H1 (cell line): ENCODE results near the gene CHTF18. TPM values are rescaled to one million over a fixed set of nuclear protein-coding genes. Genes with fewer than 3 reads are reported as not detected.

Experiments
- CTCF ChIA-PET: fragments of 300-600 bp; sonication (Branson Sonifier 250); formaldehyde crosslinking; loops from one replicate; lab custom pipeline; 2021; ENCODE audit not compliant: partially characterized antibody; lab: Charles Lee
- POLR2A ChIA-PET: fragments of 300-600 bp; sonication (Branson Sonifier 250); formaldehyde crosslinking; loops from one replicate; lab custom pipeline; 2021; ENCODE audit warnings: inconsistent platforms; ENCODE audit not compliant: partially characterized antibody; lab: Charles Lee
- DNase-seq, 2 experiments: peaks; one replicate each; pipeline versions ENCODE4 v3.0.0 to v3.0.0-alpha.2; 2010 to 2022; ENCODE audit warnings: low spot score in 2 of 2, low read depth in 1 of 2, mixed read lengths in 1 of 2
- FAIRE-seq: peaks from 2 replicates; lab custom pipeline; 2011; peaks lifted over from hg19 to GRCh38; lab: Jason Lieb, UNC
- H2AFZ ChIP-seq: 2 replicates; pipeline ENCODE4 v1.8.1; 2012; ENCODE audit warnings: low read length, inconsistent platforms
- H2AK5ac ChIP-seq: 2 replicates; pipeline ENCODE4 v1.6.1; 2013; ENCODE audit warnings: low read depth, low read length
- H2BK120ac ChIP-seq: replicated peaks from 2 replicates; pipeline ENCODE3; 2013; ENCODE audit warnings: low read depth, low read length, inconsistent platforms
- H2BK12ac ChIP-seq: 2 replicates; pipeline ENCODE4 v1.6.1; 2013; ENCODE audit warnings: low read depth, low read length
- H2BK15ac ChIP-seq: 2 replicates; pipeline ENCODE4 v1.6.1; 2013; ENCODE audit warnings: low read length
- H2BK20ac ChIP-seq: 2 replicates; pipeline ENCODE4 v1.6.1; 2013; ENCODE audit warnings: low read length
- H2BK5ac ChIP-seq: 2 replicates; pipeline ENCODE4 v1.6.1; 2013; ENCODE audit warnings: low read depth, low read length
- H3K14ac ChIP-seq: 2 replicates; pipeline ENCODE4 v1.6.1; 2013; ENCODE audit warnings: inconsistent platforms; ENCODE audit not compliant: insufficient read length
- H3K18ac ChIP-seq: 2 replicates; pipeline ENCODE4 v1.6.1; 2013; ENCODE audit warnings: low read length; ENCODE audit errors: extremely low read depth
- H3K23ac ChIP-seq: 2 replicates; pipeline ENCODE4 v1.6.1; 2013; ENCODE audit warnings: inconsistent platforms; ENCODE audit not compliant: insufficient read length
- H3K23me2 ChIP-seq: 2 replicates; pipeline ENCODE4 v1.6.1; 2013; ENCODE audit warnings: low read depth, low read length
- H3K27ac ChIP-seq: 2 replicates; pipeline ENCODE4 v1.6.1; 2011; ENCODE audit warnings: low read depth, low read length, inconsistent platforms
- H3K27me3 ChIP-seq, 4 experiments: replicated peaks in 1 of 4; 1 replicate in 1 of 4; 2 replicates in 3 of 4; pipeline versions ENCODE4 v1.6.1 to v1.8.1; 2011 to 2013; ENCODE audit warnings: low read length in 3 of 4, mild to moderate bottlenecking in 3 of 4, inconsistent platforms in 2 of 4, mixed read lengths in 2 of 4, moderate library complexity in 1 of 4; ENCODE audit not compliant: control insufficient read depth in 3 of 4, insufficient read depth in 3 of 4; ENCODE audit errors: extremely low read depth in 1 of 4
- H3K36me3 ChIP-seq, 4 experiments: 2 replicates each; pipeline versions ENCODE4 v1.6.1 to v1.8.1; 2011 to 2013; ENCODE audit warnings: mild to moderate bottlenecking in 4 of 4, low read length in 3 of 4, moderate library complexity in 2 of 4, control low read depth in 1 of 4, inconsistent platforms in 1 of 4; ENCODE audit not compliant: insufficient read depth in 4 of 4, control insufficient read depth in 2 of 4
- H3K4ac ChIP-seq: replicated peaks from 2 replicates; pipeline ENCODE3; 2013; ENCODE audit warnings: low read length, low read depth, mixed read lengths, inconsistent platforms; ENCODE audit not compliant: insufficient read length
- H3K4me1 ChIP-seq, 4 experiments: replicated peaks in 1 of 4; 1 replicate in 1 of 4; 2 replicates in 3 of 4; pipeline versions ENCODE4 v1.6.1 to v1.8.1; 2011 to 2013; ENCODE audit warnings: low read length in 3 of 4, inconsistent platforms in 2 of 4, mixed read lengths in 1 of 4; ENCODE audit not compliant: insufficient read depth in 4 of 4, control insufficient read depth in 3 of 4
- H3K4me2 ChIP-seq, 2 experiments: 2 replicates each; pipeline versions ENCODE4 v1.6.1 to v1.8.1; 2011 to 2013; ENCODE audit warnings: low read depth in 2 of 2, low read length in 2 of 2, control low read depth in 1 of 2, inconsistent platforms in 1 of 2, mild to moderate bottlenecking in 1 of 2; ENCODE audit not compliant: insufficient read depth in 1 of 2
- H3K4me3 ChIP-seq, 4 experiments: fragments of 200-600, 300-600 bp in 1 of 4; sonication (generic), shearing (Covaris generic), sonication (Bioruptor Twin) in 1 of 4; 2 replicates each; pipeline versions ENCODE4 v1.5.1 to v1.8.1; 2011 to 2016; ENCODE audit warnings: low read length in 4 of 4, low read depth in 3 of 4, control low read depth in 2 of 4, inconsistent platforms in 2 of 4, mild to moderate bottlenecking in 2 of 4, mixed read lengths in 1 of 4, moderate library complexity in 1 of 4; ENCODE audit not compliant: insufficient read depth in 2 of 4; ENCODE audit errors: extremely low read depth in 1 of 4
- H3K56ac ChIP-seq: replicated peaks from 2 replicates; pipeline ENCODE3; 2013; ENCODE audit warnings: low read depth, mild to moderate bottlenecking, mixed read lengths, low read length, inconsistent platforms; ENCODE audit not compliant: insufficient read length
- H3K79me1 ChIP-seq: 2 replicates; pipeline ENCODE4 v1.6.1; 2013; ENCODE audit warnings: low read depth, low read length, control low read depth
- H3K79me2 ChIP-seq, 2 experiments: 2 replicates each; pipeline versions ENCODE4 v1.6.1 to v1.8.1; 2012 to 2013; ENCODE audit warnings: low read length in 2 of 2, mild to moderate bottlenecking in 2 of 2, inconsistent platforms in 1 of 2; ENCODE audit not compliant: insufficient read depth in 2 of 2, control insufficient read depth in 1 of 2
- H3K9ac ChIP-seq, 4 experiments: replicated peaks in 1 of 4; 1 replicate in 1 of 4; 2 replicates in 3 of 4; pipeline versions ENCODE4 v1.6.1 to v1.8.1; 2011 to 2013; ENCODE audit warnings: low read depth in 3 of 4, low read length in 3 of 4, control low read depth in 2 of 4, mild to moderate bottlenecking in 2 of 4, moderate library complexity in 2 of 4, inconsistent platforms in 1 of 4; ENCODE audit errors: extremely low read depth in 1 of 4
- H3K9me3 ChIP-seq, 2 experiments: 2 replicates each; pipeline versions ENCODE4 v1.6.1 to v1.8.1; 2012 to 2013; ENCODE audit warnings: mild to moderate bottlenecking in 2 of 2, moderate library complexity in 2 of 2, control low read depth in 1 of 2, inconsistent platforms in 1 of 2, low read depth in 1 of 2, low read length in 1 of 2, mixed read lengths in 1 of 2; ENCODE audit not compliant: insufficient read depth in 2 of 2
- H4K20me1 ChIP-seq, 2 experiments: replicated peaks in 1 of 2; 2 replicates each; pipeline versions ENCODE3 to v1.8.1; 2011 to 2013; ENCODE audit warnings: inconsistent platforms in 2 of 2, low read length in 2 of 2, mild to moderate bottlenecking in 1 of 2; ENCODE audit not compliant: insufficient read depth in 2 of 2, control insufficient read depth in 1 of 2
- H4K5ac ChIP-seq: 2 replicates; pipeline ENCODE4 v1.6.1; 2013; ENCODE audit warnings: low read length, low read depth, mixed read lengths, inconsistent platforms; ENCODE audit not compliant: insufficient read length
- H4K8ac ChIP-seq: 2 replicates; pipeline ENCODE4 v1.8.0; 2013; ENCODE audit warnings: mild to moderate bottlenecking, moderate library complexity, low read length, inconsistent platforms; ENCODE audit not compliant: insufficient read depth; ENCODE audit errors: extremely low read depth
- H4K91ac ChIP-seq: replicated peaks from 2 replicates; pipeline ENCODE3; 2013; ENCODE audit warnings: low read length, mixed read lengths, inconsistent platforms; ENCODE audit not compliant: insufficient read length
- CHD2 ChIP-seq: IDR thresholded peaks from 2 replicates; pipeline ENCODE4 v1.6.1; 2012; ENCODE audit warnings: low read length, improper control_type of control experiment
- TAF1 ChIP-seq: IDR thresholded peaks from 2 replicates; pipeline ENCODE4 v1.6.1; 2011; ENCODE audit warnings: mild to moderate bottlenecking, low read depth, low read length
- WGBS, 2 experiments: shearing (Covaris generic) in 1 of 2; methylation state at CpG; one replicate each; pipeline versions ENCODE4 v1.1.6 to v1.1.7; 2013 to 2015; ENCODE audit warnings: low lambda C conversion rate in 2 of 2, mixed read lengths in 2 of 2, inconsistent platforms in 1 of 2, low coverage in 1 of 2, missing lambda C conversion rate in 1 of 2; ENCODE audit not compliant: insufficient replicate concordance in 2 of 2, insufficient coverage in 1 of 2, insufficient read length in 1 of 2; ENCODE audit errors: extremely low coverage in 1 of 2, missing lambda C conversion rate in 1 of 2; 5-methylcytosine and 5-hydroxymethylcytosine counted together
- polyA plus RNA-seq, 7 experiments: library from polyadenylated mRNA; depleted of rRNA in 3 of 7; stranded (reverse) in 5 of 7; unstranded in 2 of 7; fragments of >200 nt in 5 of 7; fragments of 200-250 nt in 2 of 7; gene quantifications; 1 replicate in 5 of 7; 2 replicates in 1 of 7; 4 replicates in 1 of 7; pipeline versions ENCODE4 v1.2.1 to v1.2.3, GENCODE V29; 2011 to 2013; ENCODE audit warnings: missing spikeins in 2 of 7, mixed read lengths in 2 of 7
- total RNA-seq: library from RNA; stranded (reverse); fragmentation: NEBNext Ultra II Directional; extraction: Animal tissue kit (Norgen Biotek cat#: 25700); gene quantifications from 2 replicates; pipeline ENCODE4 v1.2.1, GENCODE V29; 2021
- TF ChIP-seq, protein P1 (sequence below): IDR thresholded peaks from 2 replicates; pipeline ENCODE4 v1.6.1; 2011; ENCODE audit warnings: low read depth, mild to moderate bottlenecking, low read length; ENCODE audit not compliant: insufficient read depth
- TF ChIP-seq, protein P2 (sequence below): IDR thresholded peaks from 2 replicates; pipeline ENCODE4 v1.6.1; 2012; ENCODE audit warnings: inconsistent platforms
- TF ChIP-seq, protein P3 (sequence below): IDR thresholded peaks from 2 replicates; pipeline ENCODE4 v1.6.1; 2012; ENCODE audit warnings: low read length, inconsistent platforms

CHTF18 gene
- total and polyA plus RNA-seq, 2 of the 8 experiments (the other 6 are each of a cell fraction or from before 2014, with no cell fraction given) = 75.3 to 104 TPM

DNA sequence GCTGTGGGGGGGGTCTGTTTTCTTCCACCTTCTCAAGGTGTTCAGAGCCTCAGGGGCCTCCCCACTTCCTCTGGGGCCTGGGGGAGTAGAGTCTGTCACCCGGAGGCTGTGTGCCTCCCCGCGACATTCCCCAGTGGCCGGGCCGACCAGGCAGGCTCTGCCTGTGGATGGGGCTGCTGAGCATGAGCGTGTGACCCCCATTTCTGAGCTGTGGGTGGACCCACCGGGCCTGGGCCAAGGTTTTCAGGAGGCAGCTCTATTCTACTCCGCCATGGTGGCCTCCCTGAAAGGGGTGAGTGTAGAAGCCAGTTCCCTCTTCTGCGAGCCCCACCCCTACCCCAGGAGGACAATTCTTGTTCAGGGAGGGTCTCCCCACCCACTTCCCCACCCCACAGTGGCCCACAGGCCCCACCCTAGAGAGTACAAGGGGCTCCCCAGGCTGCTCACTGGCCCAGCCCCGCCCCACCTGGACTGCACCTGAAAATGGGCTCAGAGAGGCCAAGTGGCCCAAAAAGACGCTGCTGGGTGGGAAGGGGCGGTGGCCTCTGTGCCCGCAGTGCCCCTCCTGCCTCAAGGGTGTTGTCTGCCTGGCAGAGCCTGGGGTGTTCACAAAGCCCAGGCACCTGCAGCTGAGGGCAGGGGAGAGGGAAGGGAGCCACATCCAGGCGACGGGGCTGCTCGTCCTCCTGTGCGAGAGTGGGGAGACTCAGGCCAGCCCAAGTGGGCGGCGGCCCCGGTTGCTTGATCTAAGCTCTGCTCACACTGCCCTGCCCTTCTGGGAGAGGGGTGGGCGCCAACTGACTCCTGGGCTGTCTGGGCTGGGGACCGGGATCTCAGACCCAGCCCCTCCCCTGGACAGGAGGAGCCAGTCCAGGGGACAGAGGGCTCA is 26.6 kb upstream of the CHTF18 start:
- Histone ChIP-seq H3K79me1 (no peaks in the 10 kb centered on the region), H3K4ac (no peak overlapping the region), H3K14ac (no peak overlapping the region), H3K4me1 (peaks cover 0 to 2% (median 0%) of the 10 kb centered on the region in 4 experiments; a peak in 1 of 7 replicates), H2BK120ac (no peak overlapping the region), H3K4me2 (no peak overlapping the region), H3K4me3 (no peak overlapping the region), H2BK5ac (no peak overlapping the region), H3K9me3 (no peaks in the 10 kb centered on the region), H3K56ac (no peak overlapping the region), H2AFZ (no peak overlapping the region), H3K18ac (no peak overlapping the region; the same call in 1 of the 2 replicates), H2BK15ac (no peak overlapping the region), H2AK5ac (no peak overlapping the region), H4K8ac (no peak overlapping the region), H3K27ac (no peak overlapping the region), H3K23me2 (no peaks in the 10 kb centered on the region), H2BK20ac (no peak overlapping the region), H2BK12ac (peak overlapping the region; percentile 75; the same call in 1 of the 2 replicates), H3K27me3 (no peaks in the 10 kb centered on the region), H4K91ac (no peak overlapping the region), H4K20me1 (no peaks in the 10 kb centered on the region), H3K9ac (no peak overlapping the region), H3K79me2 (no peaks in the 10 kb centered on the region), H3K23ac (no peak overlapping the region), H3K36me3 (no peaks in the 10 kb centered on the region), H4K5ac (no peak overlapping the region)
- FAIRE-seq (no peak), DNase-seq (no peak)
- WGBS, 2 experiments = 81% methylated on average over 15 of the region's 22 CpGs; no CpG with 5 or more reads in 1 of the 2 experiments
- ChIA-PET POLR2A (interaction anchor here (0.8 to 2.9 kb wide), 8 partner anchors 9 to 55 kb away, joined by 3 to 9 read pairs (median 6); partner anchors contain the start of genes ANTKMT and CIAO3), CTCF (interaction anchor here (0.7 to 5.0 kb wide), 16 partner anchors 8 to 182 kb away, joined by 3 to 38 read pairs (median 5); partner anchors contain the start of gene CIAO3)
- TF ChIP-seq TAF1 (no peak), CHD2 (no peak)
- TF ChIP-seq, protein P1, sequence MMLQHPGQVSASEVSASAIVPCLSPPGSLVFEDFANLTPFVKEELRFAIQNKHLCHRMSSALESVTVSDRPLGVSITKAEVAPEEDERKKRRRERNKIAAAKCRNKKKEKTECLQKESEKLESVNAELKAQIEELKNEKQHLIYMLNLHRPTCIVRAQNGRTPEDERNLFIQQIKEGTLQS = no peak
- TF ChIP-seq, protein P2, sequence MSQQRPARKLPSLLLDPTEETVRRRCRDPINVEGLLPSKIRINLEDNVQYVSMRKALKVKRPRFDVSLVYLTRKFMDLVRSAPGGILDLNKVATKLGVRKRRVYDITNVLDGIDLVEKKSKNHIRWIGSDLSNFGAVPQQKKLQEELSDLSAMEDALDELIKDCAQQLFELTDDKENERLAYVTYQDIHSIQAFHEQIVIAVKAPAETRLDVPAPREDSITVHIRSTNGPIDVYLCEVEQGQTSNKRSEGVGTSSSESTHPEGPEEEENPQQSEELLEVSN = no peak
- TF ChIP-seq, protein P3, sequence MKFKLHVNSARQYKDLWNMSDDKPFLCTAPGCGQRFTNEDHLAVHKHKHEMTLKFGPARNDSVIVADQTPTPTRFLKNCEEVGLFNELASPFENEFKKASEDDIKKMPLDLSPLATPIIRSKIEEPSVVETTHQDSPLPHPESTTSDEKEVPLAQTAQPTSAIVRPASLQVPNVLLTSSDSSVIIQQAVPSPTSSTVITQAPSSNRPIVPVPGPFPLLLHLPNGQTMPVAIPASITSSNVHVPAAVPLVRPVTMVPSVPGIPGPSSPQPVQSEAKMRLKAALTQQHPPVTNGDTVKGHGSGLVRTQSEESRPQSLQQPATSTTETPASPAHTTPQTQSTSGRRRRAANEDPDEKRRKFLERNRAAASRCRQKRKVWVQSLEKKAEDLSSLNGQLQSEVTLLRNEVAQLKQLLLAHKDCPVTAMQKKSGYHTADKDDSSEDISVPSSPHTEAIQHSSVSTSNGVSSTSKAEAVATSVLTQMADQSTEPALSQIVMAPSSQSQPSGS = no peak
